ENCODE data around the gene NSUN2.
A peak's percentile ranks its signal among the peaks of the same experiment; 100 is the strongest.

The NSUN2 gene

DNA sequence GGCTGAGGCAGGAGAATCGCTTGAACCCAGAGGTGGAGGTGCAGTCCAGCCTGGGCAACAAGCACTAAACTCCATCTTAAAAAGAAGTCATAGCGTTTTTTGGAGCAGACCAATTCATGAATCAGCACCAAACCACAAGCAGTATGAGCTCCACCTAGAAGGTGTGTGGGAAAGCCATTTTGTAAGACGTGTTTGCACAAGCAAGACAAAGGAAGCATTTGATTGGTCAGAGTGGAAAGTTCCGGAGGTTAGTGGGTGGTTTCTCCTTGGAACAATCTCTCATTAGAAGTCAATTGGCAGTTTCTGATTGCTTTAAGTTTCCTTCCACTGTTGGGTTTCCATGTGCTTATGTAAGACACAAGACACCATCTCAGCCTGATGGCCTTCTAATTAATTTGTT, 5.4 kb upstream of the NSUN2 start:
- H3K36me3 ChIP-seq: peaks cover 2% of the 10 kb centered on the region; the same call in 1 of the 2 replicates
- H3K4me1 ChIP-seq: no peaks in the 10 kb centered on the region; the same call in 1 of the 2 replicates
- no peaks in the 10 kb centered on the region for H3K9me3 ChIP-seq
- no peak for DNase-seq
- TF ChIP-seq CTCF (IDR thresholded peaks at IDR 0.05; ENCODE audit: low read depth, low read length): no peak
- no peaks in the 10 kb centered on the region for H3K27me3 ChIP-seq
- no peak overlapping the region for H3K4me3 ChIP-seq (ENCODE audit: low read depth, low read length)

GRCh38 chr5:6637590-6637989, 4.7 kb upstream of the NSUN2 start:
- peaks cover 5% of the 10 kb centered on the region for H3K36me3 ChIP-seq
- H3K27me3 ChIP-seq: no peaks in the 10 kb centered on the region
- no peaks in the 10 kb centered on the region; the same call in 1 of the 2 replicates for H3K4me1 ChIP-seq
- H3K9me3 ChIP-seq: no peaks in the 10 kb centered on the region
- H3K4me3 ChIP-seq (ENCODE audit: low read depth, low read length): no peak overlapping the region
- TF ChIP-seq CTCF (IDR thresholded peaks at IDR 0.05; ENCODE audit: low read depth, low read length): no peak
- DNase-seq: no peak

DNA sequence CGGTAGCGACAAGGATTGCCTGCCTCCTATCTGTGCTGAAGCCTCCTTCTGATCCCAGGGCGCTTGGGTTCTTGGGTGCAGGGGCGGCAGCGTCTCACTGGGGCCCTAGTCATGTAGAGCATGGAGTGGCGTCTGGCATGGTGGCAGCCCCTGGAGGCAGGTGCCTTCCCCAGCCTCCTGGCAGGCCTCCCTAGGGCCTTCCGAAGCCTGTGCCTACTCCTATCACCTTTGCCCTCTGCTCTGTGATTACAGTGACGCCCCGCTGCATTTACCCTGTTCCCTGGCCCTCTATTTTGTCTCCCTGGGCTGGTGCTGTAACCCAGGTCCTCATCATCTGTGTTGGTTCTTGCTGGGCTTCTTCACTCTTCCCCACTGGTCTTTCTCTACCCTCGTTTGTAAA, 4.2 kb upstream of the NSUN2 start:
- no peak for TF ChIP-seq CTCF (IDR thresholded peaks at IDR 0.05; ENCODE audit: low read depth, low read length)
- DNase-seq: no peak
- Histone ChIP-seq H3K4me1 (no peaks in the 10 kb centered on the region; the same call in 1 of the 2 replicates), H3K4me3 (ENCODE audit: low read depth, low read length) (no peak overlapping the region), H3K27me3 (no peaks in the 10 kb centered on the region), H3K9me3 (no peaks in the 10 kb centered on the region), H3K36me3 (peaks cover 9% of the 10 kb centered on the region)

GRCh38 chr5:6636293-6636692, 3.4 kb upstream of the NSUN2 start:
- Histone ChIP-seq H3K9me3 (no peaks in the 10 kb centered on the region), H3K4me1 (no peaks in the 10 kb centered on the region; the same call in 1 of the 2 replicates), H3K27me3 (no peaks in the 10 kb centered on the region), H3K36me3 (peaks cover 13% of the 10 kb centered on the region), H3K4me3 (ENCODE audit: low read depth, low read length) (no peak overlapping the region)
- no peak for TF ChIP-seq CTCF (IDR thresholded peaks at IDR 0.05; ENCODE audit: low read depth, low read length)
- DNase-seq: no peak

- no peaks in the 10 kb centered on the region for H3K9me3 ChIP-seq
- TF ChIP-seq CTCF (IDR thresholded peaks at IDR 0.05; ENCODE audit: low read depth, low read length): no peak
Observed at GRCh38 chr5:6634788-6635430, 2.1 kb upstream of the NSUN2 start.

GRCh38 chr5:6634306-6634705, 1.5 kb upstream of the NSUN2 start:
- Histone ChIP-seq H3K36me3 (peaks cover 32% of the 10 kb centered on the region), H3K27me3 (no peaks in the 10 kb centered on the region), H3K9me3 (no peaks in the 10 kb centered on the region), H3K4me1 (no peaks in the 10 kb centered on the region; the same call in 1 of the 2 replicates), H3K4me3 (ENCODE audit: low read depth, low read length) (peak overlapping the region; percentile 92)
- DNase-seq: no peak
- no peak for TF ChIP-seq CTCF (IDR thresholded peaks at IDR 0.05; ENCODE audit: low read depth, low read length)

More at GRCh38 chr5:6634788-6635430, 2.1 kb upstream of the NSUN2 start:
- Histone ChIP-seq H3K36me3 (peaks cover 26% of the 10 kb centered on the region), H3K4me1 (no peaks in the 10 kb centered on the region; the same call in 1 of the 2 replicates), H3K27me3 (no peaks in the 10 kb centered on the region), H3K4me3 (ENCODE audit: low read depth, low read length) (peak overlapping the region; percentile 92)
- no peak for DNase-seq

Measured in BE2C (cell line).